GM18873 (cell line): ENCODE measurements around the gene COL4A4.
"Not testable (repeated sequence)": the region's sequence is repeated elsewhere in the genome, so short reads cannot be mapped to it uniquely, and the experiment has no call there.

Experiments
- ATAC-seq: cut with Tn5 transposase; IDR thresholded peaks from one replicate; pipeline ENCODE4 v1.9.1; 2021; ENCODE audit warnings: mild to moderate bottlenecking, moderate library complexity, moderate number of reproducible peaks; ENCODE audit not compliant: unreplicated experiment, low FRiP score

COL4A4 gene

DNA sequence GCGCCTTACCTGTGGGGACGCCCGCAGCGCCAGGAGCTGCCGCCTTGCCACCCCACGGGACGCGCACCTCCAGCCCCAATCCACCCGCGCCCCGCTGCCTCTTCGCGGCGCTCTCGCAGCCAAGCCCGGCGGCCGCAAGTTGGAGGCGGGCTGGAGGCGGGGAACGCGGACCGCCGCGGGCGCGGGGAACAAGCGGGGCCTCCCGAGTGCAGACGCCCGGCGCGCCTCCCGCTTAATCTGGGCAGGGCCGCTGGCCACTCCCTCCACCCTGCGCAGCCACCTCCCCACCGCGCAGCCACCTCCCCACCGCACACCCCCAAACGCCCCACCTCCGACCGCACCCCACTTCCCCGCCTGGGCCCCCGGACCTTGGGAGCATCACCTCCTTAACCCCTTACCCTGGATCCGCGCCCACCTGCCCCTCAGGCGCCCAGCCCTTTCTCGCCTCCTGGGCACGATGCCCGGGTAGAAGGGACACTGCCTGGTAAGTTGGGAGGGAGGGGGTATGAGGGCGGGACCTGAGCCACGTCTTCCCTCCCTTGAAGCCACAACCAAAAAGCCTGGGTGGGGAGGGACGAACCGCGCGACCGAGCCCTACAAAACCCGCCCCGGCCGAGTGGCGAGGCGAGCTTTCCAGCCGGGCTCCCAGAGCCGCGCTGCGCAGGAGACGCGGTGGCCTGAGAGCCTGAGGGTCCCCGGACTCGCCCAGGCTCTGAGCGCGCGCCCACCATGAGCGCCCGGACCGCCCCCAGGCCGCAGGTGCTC is at the start of gene COL4A4, which contains the start of gene COL4A3:
Gene COL4A4 (minus strand): TSS at position 208 of the 765 bp plus-strand sequence. CDS start 16,722 bp downstream, outside the sequence.
Gene COL4A3 (plus strand): TSS at position 627 of the 765 bp plus-strand sequence. CDS start 103 bp downstream, at position 730.
- ATAC-seq, result peak; percentile 37

- ATAC-seq, result no peak
Observed at GRCh38 chr2:227207573-227207972, 43.6 kb upstream of the COL4A4 start.

GRCh38 chr2:227206406-227206805 is 42.4 kb upstream of the COL4A4 start:
- no peak for ATAC-seq

GRCh38 chr2:227205701-227206100 is 41.7 kb upstream of the COL4A4 start:
- no peak for ATAC-seq

GRCh38 chr2:227204452-227204851 is 40.4 kb upstream of the COL4A4 start:
- no peak for ATAC-seq

DNA sequence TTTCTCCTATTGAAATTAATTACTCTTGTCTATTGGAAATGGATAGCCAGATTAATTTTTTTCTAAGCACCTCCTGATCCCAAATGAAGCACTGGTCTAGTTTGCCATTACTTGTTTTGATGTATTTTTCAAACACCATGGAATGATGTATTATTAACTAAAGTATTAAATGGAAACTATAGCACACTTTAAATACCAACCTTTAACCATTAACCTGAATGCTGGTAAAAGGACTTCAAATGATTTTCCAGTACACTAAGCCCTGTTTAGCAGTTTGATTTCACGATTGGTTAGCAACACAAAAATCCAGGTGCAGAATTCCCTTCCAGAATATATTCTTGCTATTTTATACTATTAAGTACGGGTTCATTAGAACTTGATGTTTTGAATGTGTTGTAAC is 37.8 kb upstream of the COL4A4 start:
- ATAC-seq, result no peak

- no peak for ATAC-seq
Observed at GRCh38 chr2:227198866-227199265, 34.9 kb upstream of the COL4A4 start.

DNA sequence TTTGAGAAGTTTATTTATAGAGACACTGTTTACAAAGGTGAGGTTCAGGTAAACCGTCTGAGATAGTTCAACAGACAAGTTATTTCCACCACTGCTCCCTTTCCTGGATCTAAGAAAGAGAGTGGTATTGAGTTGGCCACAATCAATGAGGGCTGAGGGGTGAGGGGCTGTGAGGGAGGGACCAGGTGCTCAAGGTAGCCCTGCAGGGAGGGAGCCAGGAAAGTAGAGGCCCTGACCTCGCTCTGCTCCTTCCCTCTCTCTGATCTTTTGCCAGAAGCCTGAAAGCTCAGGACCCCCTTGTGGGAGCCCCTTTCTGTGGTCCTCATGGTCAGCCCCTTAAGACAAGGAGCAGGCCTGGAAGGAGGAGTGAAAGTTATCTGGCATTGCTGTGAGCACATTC is 30.2 kb upstream of the COL4A4 start:
- ATAC-seq, result no peak

DNA sequence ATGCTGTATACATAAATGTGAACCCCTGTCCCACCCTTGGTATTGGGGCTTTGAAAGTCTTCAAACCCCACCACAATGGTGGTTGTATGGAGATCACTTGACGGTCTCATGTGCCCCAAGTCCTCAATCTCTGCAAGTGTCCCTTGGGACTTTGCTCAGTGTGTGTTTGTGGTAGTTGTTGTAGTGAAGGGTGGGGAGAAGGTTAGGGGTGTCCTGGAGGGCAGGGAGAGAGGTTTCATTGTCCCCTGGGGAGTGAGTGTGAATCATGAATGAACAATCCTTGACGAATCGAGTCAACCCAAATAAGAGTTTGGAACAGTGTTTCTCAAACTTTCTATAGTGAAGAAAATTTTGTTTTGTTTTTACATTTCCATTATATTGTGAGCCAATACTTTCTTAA is 28.5 kb upstream of the COL4A4 start:
- ATAC-seq, result no peak

- ATAC-seq, result no peak
Observed at GRCh38 chr2:227191367-227191766, 27.4 kb upstream of the COL4A4 start.

- peak; percentile 70 for ATAC-seq
Observed at GRCh38 chr2:227188292-227188691, 24.3 kb upstream of the COL4A4 start.

GRCh38 chr2:227186751-227187150 is 22.7 kb upstream of the COL4A4 start:
- no peak for ATAC-seq

GRCh38 chr2:227185615-227186232 is 21.7 kb upstream of the COL4A4 start:
- ATAC-seq, result no peak

DNA sequence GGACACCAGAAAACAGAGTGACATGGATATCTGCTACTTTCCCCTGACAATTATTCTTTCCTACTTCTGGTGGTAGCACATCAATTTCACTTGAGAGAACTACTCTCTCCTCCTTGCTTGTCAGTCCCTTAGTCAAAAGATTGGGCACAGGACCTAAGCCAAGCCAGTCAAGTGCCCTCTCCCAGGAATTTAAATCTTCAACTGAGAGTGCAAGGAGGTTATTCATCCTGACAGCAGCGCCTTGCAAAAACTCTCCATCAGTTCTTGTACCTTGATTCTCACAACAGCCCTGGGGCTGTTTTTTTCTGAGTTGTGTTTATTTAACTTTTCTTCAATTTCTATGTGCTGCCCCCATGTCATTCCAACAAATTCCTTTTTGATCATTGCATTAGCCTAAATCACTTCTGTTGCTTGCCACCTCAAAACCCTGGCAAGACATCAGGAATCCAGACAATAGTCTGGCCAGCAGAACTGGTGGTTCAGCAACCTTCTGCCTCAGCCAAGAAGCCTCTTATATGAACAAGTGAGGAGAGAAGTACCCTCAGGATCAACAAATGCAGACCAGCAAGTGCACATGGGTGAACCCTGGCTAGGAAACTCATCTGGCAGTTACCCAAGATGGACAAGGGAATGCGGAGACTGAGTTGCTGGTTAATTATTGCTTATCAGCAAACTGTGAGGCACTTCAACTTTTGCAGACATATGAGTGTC is 19.8 kb upstream of the COL4A4 start:
- no peak for ATAC-seq

GRCh38 chr2:227182765-227183164 is 18.8 kb upstream of the COL4A4 start:
- ATAC-seq, result no peak

- no peak for ATAC-seq
Observed at GRCh38 chr2:227180770-227181169, 16.8 kb upstream of the COL4A4 start.

GRCh38 chr2:227179988-227180685 is 16.1 kb upstream of the COL4A4 start:
- ATAC-seq, result no peak

DNA sequence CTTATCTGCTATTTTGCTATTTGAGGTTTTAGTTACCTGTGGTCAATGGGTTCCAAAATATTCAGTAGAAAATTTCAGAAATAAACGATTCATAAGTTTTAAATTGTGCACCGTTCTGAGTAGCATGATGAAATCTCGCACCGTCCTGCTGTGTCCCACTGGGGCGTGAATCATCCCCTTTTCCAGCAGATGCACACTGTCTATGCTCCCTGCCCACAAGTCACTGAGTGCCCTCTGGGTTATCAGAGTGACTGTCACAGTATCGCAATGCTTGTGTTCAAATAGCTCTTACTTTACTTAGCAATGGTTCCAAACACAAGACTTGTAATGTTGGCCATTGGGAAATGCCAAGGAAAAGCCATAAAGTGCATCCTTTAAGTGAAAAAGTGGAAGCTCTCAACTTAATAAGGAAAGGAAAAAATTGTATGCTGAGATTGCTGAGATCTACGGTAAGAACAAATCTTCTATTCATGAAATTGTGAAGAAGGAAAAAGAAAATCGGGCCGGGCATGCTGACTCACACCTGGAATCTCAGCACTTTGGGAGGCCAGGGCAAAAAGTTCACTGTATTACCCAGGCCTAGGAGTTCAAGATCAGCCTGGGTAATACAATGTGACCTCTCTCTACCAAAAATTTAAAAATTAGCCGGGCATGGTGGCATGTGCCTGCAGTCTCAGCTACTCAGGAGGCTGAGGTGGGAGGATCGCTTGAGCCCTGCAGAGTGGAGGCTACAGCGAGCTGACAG is 13.8 kb upstream of the COL4A4 start:
- no peak for ATAC-seq

DNA sequence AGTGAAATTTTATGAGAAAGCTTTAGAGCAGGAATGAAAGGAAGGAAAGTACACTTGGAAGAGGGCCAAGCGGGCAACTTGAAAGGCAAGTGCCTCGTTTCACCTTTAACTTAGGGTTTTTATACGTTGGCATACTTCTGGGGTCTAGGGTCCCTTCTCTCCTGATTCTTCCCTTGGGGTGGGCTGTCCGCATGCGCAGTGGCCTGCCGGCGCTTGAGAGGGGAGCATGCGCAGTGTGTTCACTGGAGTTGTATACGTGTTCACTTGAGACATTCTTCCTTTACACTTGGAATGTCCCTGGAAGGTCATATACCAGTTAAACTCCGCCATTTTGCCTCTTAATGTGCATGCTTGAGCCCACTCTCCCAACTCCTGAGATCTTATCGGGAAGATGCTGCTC is 7.8 kb upstream of the COL4A4 start:
- not testable (repeated sequence) for ATAC-seq

DNA sequence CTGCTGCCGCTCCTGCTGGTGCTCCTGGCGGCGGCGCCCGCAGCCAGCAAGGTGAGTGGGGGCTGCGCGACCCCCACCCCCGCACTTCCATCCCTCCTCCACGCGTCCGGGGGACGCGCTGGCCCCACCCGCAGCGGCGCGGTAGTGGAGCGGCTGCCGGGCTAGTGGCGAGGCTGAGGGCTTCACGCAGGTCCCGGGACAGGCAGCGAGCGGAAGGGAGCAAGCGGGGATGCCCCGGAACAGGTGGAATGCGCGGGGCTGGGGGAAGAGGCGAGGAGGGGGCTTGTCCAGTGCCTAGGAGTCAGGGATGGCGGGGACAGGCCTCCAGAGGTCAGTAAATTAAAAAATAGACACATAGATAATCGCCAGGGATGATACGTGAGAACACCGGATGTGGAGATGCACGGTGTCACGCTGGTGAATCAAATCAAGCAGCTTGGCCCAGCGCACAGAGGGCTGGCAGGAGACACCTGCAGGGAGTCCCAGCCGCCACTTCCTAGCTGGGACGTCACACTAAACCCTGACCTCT is 822 bp upstream of the COL4A4 start:
- peak; percentile 46 for ATAC-seq
